Osteoblast (primary cell): ENCODE measurements around the gene PIK3R6. TPM values are rescaled to one million over a fixed set of nuclear protein-coding genes. Genes with fewer than 3 reads are reported as not detected.
"Not testable (repeated sequence)": the region's sequence is repeated elsewhere in the genome, so short reads cannot be mapped to it uniquely, and the experiment has no call there.

Experiments used
- DNase-seq: peaks from one replicate; pipeline ENCODE4 v3.0.0; 2011; ENCODE audit warnings: low spot score, mixed read lengths; ENCODE audit not compliant: insufficient read length; ENCODE audit errors: missing footprints
- H2AFZ ChIP-seq: 2 replicates; pipeline ENCODE4 v1.6.0; 2011; ENCODE audit warnings: mild to moderate bottlenecking, low read length
- H3K27ac ChIP-seq: 2 replicates; pipeline ENCODE4 v1.5.1; 2011; ENCODE audit warnings: mild to moderate bottlenecking, low read depth, low read length, moderate library complexity
- H3K27me3 ChIP-seq: 2 replicates; pipeline ENCODE4 v1.6.0; 2012; ENCODE audit warnings: mild to moderate bottlenecking, control low read depth, inconsistent platforms, low read length, moderate library complexity; ENCODE audit not compliant: insufficient read depth
- H3K36me3 ChIP-seq: 2 replicates; pipeline ENCODE4 v1.5.1; 2011; ENCODE audit warnings: mild to moderate bottlenecking, low read length, control low read depth, moderate library complexity; ENCODE audit not compliant: insufficient read depth
- H3K4me1 ChIP-seq: 2 replicates; pipeline ENCODE4 v1.5.1; 2011; ENCODE audit warnings: mild to moderate bottlenecking, low read length, control low read depth, moderate library complexity; ENCODE audit not compliant: insufficient read depth
- H3K4me2 ChIP-seq: 2 replicates; pipeline ENCODE4 v1.6.0; 2011; ENCODE audit warnings: mild to moderate bottlenecking, low read length; ENCODE audit not compliant: insufficient read depth
- H3K4me3 ChIP-seq: fragments of 200-600 bp; sonication (generic); 3 replicates; pipeline ENCODE4 v1.5.1; 2012; ENCODE audit warnings: mild to moderate bottlenecking, low read length, inconsistent platforms; ENCODE audit not compliant: insufficient read depth
- H3K79me2 ChIP-seq: 2 replicates; pipeline ENCODE4 v1.6.0; 2012; ENCODE audit warnings: mild to moderate bottlenecking, low read length, control low read depth, inconsistent platforms; ENCODE audit not compliant: insufficient read depth
- H3K9me3 ChIP-seq: 2 replicates; pipeline ENCODE4 v1.5.1; 2011; ENCODE audit warnings: low read depth, low read length, control low read depth
- H4K20me1 ChIP-seq: 2 replicates; pipeline ENCODE4 v1.6.0; 2012; ENCODE audit warnings: mild to moderate bottlenecking, low read length, control low read depth; ENCODE audit not compliant: insufficient read depth
- CTCF ChIP-seq: IDR thresholded peaks from 2 replicates; pipeline ENCODE4 v1.5.1; 2011; ENCODE audit warnings: mild to moderate bottlenecking, low read depth, low read length, moderate library complexity; ENCODE audit errors: extremely low read depth
- total RNA-seq: library from RNA; depleted of rRNA; stranded (reverse); fragments of >200 nt; gene quantifications from 2 replicates; pipeline ENCODE4 v1.2.3, GENCODE V29; 2012

The PIK3R6 gene
- total RNA-seq, 1 donor: not detected

GRCh38 chr17:8887301-8887700, 19.8 kb upstream of the PIK3R6 start:
- Histone ChIP-seq H3K27me3 (no peaks in the 10 kb centered on the region), H4K20me1 (no peaks in the 10 kb centered on the region), H3K27ac (no peak overlapping the region), H3K4me3 (no peak overlapping the region), H3K36me3 (no peaks in the 10 kb centered on the region), H2AFZ (no peak overlapping the region), H3K9me3 (no peaks in the 10 kb centered on the region), H3K4me1 (no peaks in the 10 kb centered on the region), H3K79me2 (no peaks in the 10 kb centered on the region), H3K4me2 (no peak overlapping the region)
- TF ChIP-seq CTCF: no peak
- DNase-seq: no peak

- H3K27ac ChIP-seq: no peak overlapping the region
Measured at GRCh38 chr17:8885967-8886684, 18.7 kb upstream of the PIK3R6 start.

GRCh38 chr17:8885163-8885966, 17.9 kb upstream of the PIK3R6 start:
- not testable (repeated sequence) for H3K9me3 ChIP-seq, H3K36me3 ChIP-seq, H4K20me1 ChIP-seq, H3K27ac ChIP-seq, H3K4me1 ChIP-seq, H3K27me3 ChIP-seq, H3K4me2 ChIP-seq, H2AFZ ChIP-seq, H3K4me3 ChIP-seq, H3K79me2 ChIP-seq
- peak; percentile 82 for DNase-seq

More at GRCh38 chr17:8885967-8886684, 18.7 kb upstream of the PIK3R6 start:
- no peaks in the 10 kb centered on the region for H3K4me1 ChIP-seq
- DNase-seq: no peak
- no peaks in the 10 kb centered on the region for H3K9me3 ChIP-seq
- H3K79me2 ChIP-seq: no peaks in the 10 kb centered on the region
- H3K4me3 ChIP-seq: no peak overlapping the region
- no peak overlapping the region for H3K4me2 ChIP-seq
- no peak overlapping the region for H2AFZ ChIP-seq
- no peaks in the 10 kb centered on the region for H3K36me3 ChIP-seq
- no peaks in the 10 kb centered on the region for H4K20me1 ChIP-seq
- no peaks in the 10 kb centered on the region for H3K27me3 ChIP-seq
- no peak for TF ChIP-seq CTCF

- H3K36me3 ChIP-seq: no peaks in the 10 kb centered on the region
- H3K27me3 ChIP-seq: no peaks in the 10 kb centered on the region
Measured at GRCh38 chr17:8884336-8884990, 17.0 kb upstream of the PIK3R6 start.

More at GRCh38 chr17:8884336-8884990, 17.0 kb upstream of the PIK3R6 start:
- Histone ChIP-seq H4K20me1 (no peaks in the 10 kb centered on the region), H3K4me3 (no peak overlapping the region), H3K79me2 (no peaks in the 10 kb centered on the region), H3K9me3 (no peaks in the 10 kb centered on the region), H2AFZ (no peak overlapping the region), H3K27ac (no peak overlapping the region), H3K4me2 (no peak overlapping the region), H3K4me1 (no peaks in the 10 kb centered on the region)
- no peak for DNase-seq
- no peak for TF ChIP-seq CTCF
